Activated CD4-positive, alpha-beta T cell treated with anti-CD3 and anti-CD28 coated beads for 24 hours (primary cell): ENCODE measurements around the gene HIKESHI.
"Not testable (repeated sequence)": the region's sequence is repeated elsewhere in the genome, so short reads cannot be mapped to it uniquely, and the experiment has no call there.

Source experiments
- DNase-seq, 2 donors: peaks; one replicate each; pipeline ENCODE4 v3.0.0-alpha.2; 2020; ENCODE audit warnings: low read depth in 2 of 2

HIKESHI gene

DNA sequence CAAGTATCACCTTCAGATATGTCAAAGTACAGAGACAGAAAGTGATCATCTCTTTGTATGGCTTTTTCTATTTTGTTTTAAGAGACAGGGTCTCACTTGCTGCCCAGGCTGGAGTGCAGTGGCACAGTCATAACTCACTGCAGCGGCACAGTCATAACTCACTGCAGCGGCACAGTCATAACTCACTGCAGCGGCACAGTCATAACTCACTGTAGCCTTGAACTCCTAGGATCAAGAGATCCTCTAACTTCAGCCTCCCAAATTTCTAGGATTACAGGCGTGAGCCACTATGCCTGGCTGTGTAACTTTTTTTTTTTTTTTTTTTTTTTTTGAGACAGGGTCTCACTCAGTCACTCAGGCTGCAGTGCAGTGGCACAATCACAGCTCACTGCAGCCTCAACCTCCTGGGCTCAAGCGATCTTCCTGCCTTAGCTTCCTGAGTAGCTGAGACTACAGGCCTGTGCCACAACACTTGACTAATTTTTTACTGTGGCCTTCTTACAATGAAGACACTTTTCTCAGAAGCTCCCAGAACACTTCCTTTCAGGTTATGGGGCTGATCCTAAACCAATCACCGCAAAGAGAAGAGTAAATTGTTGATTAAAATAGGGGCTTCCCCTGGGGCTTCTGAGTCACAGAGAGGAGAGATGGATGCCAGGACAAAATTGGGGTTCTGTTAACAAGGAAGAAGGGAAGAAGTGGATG is 9.0 kb upstream of the HIKESHI start:
- DNase-seq: peak in 1 of 2 donors; percentile 30

DNA sequence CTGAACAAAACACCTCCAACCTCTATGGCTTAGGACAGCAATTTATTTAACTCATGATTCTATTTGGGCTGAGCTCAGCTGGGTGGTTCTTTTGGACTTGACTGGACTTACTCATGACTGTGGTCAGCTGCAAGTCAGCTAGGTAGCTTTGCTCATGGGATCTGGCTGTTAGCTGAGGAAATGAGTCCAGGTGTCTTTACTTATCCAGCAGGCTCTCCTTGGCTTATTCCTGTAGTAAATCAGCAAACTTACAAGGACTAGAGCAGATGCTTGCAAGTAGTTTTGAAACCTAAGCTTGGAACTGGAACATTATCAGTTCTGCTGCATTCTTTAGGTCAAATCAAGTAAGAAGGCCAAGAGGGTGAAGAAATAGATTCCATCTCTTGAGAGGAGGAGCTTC is 8.0 kb upstream of the HIKESHI start:
- DNase-seq: no peak

DNA sequence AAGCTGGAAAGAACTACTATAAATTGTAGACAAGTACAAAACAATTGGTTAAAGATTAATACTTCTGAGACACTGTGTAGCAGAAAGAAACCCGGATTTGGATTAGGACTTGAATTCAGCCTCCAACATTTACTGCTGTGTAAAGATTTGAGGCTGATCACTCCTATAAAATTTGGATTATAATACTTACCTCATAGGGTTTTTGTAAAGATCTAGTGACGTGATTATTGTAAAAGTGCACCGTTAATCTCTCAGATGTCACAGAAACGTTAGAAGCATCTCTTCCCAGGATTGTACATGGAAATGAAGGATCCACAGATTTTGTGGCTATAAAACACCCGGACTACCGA is 323 bp upstream of the HIKESHI start:
- DNase-seq: no peak

DNA sequence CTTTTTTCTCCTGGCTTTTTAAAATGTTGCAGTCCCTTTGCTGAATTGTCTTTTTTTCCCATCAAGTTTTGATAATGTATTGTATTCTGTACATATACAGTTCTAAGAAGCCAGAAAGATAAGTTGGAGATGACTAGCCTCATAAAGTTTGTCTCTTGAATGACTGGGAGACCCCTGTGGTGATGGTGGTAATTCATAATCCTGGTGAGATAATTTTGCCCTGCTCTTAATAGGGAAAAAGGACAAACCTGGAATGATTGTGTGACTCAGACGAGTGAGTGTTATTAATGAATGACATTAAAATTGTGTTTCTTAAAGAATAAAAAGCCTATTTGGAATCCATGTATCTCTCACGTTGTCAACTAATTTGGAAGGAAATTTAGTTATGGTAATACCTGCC is 1.2 kb downstream of the HIKESHI start:
- DNase-seq: no peak

DNA sequence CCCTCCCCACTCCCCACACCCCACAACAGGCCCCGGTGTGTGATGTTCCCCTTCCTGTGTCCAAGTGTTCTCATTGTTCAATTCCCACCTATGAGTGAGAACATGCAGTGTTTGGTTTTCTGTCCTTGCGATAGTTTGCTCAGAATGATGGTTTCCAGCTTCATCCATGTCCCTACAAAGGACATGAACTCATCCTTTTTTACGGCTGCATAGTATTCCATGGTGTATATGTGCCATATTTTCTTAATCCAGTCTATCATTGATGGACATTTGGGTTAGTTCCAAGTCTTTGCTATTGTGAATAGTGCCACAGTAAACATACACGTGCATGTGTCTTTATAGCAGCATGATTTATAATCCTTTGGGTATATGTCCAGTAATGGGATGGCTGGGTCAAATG is 6.7 kb downstream of the HIKESHI start:
- DNase-seq: not testable (repeated sequence)

DNA sequence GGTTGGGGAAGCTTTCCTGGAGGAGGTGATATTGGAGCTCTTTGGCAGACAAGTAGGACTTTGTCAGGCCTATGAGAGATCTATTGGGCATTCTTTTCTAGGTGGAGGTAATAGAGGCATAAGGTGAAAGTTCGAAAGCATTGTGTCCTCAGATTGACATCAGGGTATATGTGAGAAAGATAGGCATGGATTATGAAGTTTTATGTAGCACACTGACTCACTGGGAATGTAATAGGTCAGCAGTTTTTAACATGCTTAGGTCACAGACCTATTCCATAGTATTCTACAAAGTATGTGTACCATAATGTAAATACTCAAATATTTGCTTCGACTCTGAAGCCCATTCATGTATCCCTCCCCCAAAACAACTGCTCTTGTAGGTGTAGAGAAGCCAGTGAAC is 11.8 kb downstream of the HIKESHI start:
- no peak for DNase-seq

DNA sequence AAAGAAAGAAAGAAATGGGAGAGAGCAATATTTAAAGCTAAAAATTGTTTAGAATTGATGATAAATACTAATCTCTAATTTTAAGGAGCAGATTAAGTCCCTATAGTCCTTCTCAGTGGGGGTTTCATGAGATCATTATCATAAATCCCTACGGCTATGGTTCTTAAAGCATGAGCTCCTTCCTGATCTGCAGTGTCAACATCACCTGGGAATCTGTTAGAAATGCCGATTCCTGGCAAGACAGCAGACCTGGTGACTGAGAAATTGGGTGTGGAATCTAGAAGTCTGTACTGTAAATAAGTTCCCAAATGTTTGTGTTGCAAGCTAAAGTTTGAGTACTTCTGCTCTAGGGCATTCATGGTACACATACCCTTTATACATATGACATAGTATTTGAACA is 12.6 kb downstream of the HIKESHI start:
- no peak for DNase-seq

DNA sequence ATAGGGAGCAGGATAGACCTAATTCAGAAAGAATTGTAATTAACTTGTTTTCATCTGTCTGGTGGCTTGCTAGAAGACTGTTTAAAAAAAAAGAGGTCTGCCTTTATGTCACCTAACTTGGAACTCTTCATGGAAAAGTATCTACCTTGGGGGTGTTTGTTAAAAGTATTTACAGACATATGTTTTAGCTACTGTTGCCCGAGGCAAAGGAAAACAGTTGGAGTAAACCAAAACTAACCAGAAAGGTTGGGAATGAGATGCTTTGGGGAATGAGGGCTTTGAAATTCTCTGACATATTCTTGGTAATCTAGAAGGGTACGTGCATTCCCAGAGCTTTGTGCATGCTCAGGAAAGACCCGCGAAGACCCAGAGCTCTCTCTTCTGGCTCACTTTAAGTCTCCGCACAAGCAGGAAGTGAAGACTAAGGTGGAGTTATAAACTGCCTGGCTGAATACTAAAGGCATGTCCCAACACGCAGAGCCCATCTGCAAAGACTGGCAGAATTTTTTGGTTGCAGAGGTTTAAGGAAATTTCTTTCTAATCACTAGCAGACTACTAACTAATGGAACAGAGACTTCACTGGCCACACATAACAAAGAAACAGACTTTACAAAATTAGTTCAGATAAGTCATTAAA is 33.2 kb downstream of the HIKESHI start:
- no peak for DNase-seq

DNA sequence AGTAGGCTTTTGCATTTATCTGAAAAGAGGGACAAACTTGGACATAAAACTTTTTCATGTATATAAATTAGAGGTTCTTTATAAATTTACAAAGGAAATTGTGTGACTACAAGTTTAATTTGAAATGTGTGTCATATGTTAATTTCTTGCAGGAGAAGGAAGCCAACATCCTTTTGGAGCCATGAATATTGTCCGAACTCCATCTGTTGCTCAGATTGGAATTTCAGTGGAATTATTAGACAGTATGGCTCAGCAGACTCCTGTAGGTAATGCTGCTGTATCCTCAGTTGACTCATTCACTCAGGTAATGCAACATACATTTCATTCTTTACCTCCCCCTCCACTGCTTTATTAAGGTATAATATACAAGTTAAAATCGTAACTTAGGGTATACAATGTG is 35.2 kb downstream of the HIKESHI start:
- no peak for DNase-seq

DNA sequence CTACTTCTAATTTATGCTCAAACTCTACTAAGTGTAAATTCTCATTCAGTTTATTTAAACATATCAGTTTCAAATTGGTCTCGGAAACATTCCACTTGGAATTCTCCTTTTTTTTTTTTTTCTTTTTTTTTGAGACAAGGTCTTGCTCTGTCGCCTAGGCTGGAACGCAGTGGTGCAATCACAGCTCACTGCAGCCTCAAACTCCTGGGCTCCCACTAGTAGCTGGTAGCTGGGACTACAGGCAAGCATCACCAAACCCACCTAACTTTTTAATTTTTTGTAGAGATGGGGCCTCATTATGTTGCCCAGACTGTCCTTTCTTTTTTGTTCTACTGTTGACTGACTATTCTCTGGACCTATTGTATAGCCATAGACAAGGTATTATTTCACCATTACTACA is 39.3 kb downstream of the HIKESHI start:
- DNase-seq: no peak

DNA sequence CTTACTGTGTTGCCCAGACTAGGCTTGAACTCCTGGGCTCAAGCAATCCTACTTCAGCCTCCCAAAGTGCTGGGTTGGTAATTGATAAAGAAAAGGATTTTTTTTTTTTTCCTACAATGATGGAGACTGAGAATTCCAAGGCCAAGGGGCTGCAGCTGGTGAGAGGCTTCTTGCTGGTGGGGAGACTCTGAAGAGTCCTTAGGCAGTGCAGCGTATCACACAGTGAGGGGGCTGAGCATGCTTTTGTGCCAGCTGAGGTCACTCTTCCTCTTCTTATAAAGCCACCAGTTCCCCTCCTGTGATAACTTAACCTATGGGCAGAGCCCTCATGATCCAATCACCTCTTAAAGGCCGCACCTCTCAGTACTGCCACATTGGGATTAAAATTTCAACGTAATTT is 44.5 kb downstream of the HIKESHI start:
- no peak for DNase-seq

DNA sequence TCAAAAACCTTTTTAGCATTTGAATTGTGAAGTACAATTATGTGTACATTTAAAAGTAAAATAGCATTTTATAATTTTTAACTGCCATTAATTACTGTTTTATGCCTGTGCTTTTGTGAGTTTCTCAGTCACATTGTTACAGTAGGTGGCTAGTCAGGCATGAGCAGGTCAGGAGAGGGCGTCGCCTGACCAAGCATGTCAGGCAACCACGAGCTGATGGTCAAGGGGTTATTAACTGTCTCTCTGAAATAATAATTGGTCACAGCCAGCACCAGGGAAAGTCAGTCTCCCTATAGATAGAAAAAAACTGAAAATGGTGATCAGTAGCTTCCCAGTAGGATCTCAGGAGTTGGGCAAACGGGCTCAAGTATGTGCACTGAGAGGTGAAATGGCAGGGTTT is 53.2 kb downstream of the HIKESHI start:
- DNase-seq: no peak

DNA sequence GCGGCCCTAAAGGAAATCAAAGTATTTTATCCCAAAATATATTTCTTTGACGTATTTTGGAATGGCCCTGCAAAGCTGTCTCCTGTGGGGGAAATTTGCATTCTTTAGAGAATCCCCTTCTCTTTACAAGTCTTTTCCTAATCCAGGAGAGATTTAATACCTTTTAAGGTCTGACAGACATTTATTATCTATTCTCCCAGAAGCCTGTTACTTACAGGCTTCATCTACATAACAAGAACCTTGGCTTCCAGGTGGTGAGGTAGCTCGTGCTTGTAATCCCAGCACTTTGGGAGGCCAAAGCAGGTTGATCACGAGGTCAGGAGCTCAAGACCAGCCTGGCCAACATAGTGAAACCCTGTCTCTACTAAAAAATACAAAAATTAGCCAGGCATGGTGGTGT is 55.4 kb downstream of the HIKESHI start:
- DNase-seq: not testable (repeated sequence)

DNA sequence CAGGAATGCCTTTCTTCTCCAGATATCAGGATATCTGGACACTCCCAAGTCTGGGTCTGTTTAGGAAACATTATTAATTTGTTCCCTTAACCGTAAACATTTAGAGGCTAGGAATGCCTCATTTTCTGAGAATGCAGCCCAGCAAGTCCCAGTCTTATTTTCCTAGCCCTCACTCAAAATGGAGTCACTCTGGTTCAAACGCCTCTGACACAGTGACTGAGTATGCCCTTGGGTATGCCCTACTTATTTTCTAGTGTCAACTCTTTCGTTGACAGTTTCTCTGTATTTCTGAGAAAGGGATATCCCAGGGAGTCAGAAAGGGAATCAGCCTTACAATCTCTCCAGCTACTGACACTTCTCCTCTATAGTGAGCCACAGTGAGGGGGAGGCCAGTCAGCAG is 56.7 kb downstream of the HIKESHI start:
- DNase-seq: no peak

DNA sequence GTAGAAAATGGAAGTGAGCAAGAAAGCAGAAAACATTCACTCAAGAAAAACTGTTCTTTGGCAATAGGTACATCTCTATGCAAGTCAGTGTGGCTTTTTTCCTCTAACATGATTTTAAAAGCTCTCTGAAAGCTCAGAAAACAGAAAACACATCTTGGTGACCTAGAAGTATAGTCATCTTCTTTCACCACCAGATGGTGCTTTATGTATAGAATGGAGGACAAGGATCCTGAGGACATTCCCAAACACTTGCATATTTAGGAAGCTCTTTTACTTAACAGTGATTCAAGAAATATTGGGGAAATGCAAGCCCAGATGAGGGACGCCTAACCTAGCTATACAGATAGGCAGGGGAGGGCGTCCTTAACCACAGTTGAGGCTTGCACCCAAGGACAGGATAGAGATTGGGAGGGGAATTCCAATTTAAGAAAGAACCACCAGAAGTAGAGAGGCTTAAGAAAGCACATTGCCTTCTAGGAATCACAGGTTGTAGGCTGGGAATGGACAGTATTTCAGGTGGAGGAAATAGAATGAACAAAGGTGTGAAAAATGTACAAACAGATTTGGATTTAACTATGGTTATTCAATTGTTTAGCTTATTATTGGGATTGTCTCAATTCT is 58.8 kb downstream of the HIKESHI start:
- DNase-seq: no peak

DNA sequence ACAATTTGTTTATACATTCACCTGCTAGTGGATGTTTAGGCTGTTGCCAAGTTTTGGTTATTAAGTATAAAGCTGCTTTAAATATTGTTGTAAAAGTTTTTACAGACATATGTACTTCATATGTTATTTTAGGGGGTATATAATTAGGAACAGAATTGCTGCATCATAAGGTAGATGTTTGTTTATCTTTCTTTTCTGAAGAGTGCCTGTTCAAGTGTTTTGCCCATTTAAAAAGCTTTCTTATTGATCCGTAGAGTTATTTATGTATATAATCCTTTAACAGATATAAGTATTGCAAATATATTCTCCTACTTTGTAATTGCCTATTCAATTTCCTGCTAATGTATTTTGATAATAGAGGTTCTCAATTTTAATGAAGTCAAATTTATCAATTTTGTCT is 61.4 kb downstream of the HIKESHI start:
- no peak for DNase-seq

DNA sequence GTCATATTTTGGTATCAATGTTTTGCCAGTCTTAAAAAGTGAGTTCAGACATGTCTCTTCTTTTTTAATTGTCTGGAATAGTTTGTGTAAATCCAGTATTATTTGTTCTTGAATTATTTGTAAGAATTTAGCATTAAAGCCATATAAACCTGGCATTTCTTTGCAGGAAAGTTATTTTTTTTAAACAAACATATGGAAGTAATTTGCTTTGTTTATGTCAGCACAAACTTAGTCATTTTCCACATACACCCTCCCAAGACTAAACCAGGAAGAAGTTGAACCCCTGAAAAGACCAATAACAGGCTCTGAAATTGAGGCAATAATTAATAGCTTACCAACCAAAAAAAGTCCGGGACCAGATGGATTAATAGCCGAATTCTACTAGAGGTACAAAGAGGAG is 63.5 kb downstream of the HIKESHI start:
- no peak for DNase-seq

DNA sequence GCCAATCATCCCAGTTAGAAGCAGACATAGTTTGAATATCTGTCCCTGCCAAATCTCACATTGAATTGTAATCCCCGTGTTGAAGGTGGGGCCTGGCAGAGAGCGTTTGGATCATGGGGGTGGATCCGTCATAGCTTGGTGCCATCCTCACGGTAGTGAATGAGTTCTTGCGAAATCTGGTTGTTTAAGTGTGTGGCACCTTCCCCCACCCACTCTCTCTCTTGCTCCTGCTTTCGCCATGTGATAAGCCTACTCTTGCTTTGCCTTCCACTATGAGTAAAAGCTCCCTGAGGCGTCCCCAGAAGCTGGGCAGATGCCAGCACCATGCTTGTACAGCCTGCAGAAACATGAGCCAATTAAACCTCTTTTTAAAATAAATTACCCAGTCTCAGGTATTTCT is 67.6 kb downstream of the HIKESHI start:
- no peak for DNase-seq

DNA sequence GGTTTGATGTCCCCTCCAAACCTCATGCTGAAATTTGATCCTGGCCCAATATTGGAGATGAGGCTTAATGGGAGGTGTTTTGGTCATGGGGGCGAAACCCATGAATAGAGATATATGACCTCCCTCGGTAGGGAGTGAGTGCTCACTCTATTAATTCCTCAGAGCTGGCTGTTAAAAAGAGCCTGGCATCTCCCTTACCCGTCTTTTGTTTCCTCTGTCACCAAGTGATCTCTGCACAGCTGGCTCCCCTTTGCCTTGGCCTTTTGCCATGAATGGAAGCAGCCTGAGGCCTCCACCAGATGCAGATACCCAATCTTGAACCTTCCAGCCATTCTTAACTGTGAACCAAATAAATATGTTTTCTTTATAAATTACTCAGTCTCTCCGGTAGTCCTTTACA is 68.1 kb downstream of the HIKESHI start:
- no peak for DNase-seq

DNA sequence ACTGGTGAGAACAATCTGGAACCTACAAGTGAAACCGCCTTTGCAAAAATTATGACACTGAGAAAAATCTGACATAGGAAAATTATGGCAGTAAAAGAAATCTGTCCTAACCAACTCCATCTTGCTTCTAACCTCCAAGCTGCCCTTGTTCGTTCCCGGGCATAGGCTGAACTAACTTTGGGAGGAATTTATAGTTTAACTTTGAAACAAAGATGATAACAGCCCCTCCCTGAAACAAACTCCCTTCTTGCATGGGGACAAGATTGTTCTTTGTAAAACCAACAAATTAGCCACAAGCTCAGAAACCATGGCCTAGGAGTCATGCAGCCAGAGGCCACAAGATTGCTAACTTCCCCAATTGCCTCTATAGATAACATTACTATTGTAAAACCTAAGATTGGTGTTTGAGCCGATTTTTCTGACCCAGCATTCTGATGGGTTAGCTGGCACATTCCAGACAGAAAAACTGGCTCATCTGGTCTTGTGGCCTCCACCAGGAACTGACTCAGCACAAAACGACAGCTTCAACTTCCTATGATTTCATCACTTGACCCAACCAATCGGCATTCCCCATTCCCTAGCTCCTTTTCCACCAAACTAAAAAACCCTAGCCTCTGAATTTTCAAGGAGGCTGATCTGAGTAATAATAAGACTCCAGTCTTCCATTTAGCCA is 69.0 kb downstream of the HIKESHI start:
- no peak for DNase-seq

DNA sequence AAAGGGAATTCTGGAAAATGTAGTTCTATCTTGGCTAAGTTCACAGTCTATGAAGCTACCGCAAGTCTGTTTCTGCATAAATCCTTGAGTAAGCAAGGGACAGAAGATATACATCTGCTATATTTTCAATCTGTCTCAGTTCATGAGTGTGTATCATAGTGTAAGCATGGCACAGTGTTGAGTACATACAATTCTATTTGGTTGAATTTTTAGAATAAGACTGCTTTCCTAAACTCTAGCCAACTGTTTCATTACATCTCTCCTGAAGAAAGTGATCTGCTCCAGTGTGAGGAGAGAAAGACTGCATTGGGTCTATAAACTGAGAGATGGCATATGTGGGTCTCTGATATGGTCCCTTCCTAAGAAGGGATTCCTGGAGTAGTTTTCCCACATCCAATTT is 70.0 kb downstream of the HIKESHI start:
- no peak for DNase-seq

DNA sequence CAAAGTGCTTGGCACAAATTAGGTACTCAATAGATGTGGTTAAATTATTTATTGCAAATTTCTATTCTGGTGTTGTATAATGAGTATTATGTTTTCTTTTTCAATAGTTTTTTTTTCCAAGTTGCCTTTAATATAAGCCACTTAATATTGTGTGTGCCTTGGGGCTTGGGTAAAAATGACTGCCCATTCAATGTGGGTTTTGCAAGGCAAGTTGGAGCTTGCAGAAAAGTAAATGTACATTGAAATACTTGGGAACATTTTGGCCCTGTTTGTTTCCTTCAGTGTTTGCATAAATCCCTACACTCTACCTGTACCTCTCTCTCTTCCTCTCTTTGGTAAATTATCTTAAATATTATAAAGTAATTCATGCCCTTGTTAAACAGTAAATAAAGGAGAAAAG is 70.5 kb downstream of the HIKESHI start:
- no peak for DNase-seq

DNA sequence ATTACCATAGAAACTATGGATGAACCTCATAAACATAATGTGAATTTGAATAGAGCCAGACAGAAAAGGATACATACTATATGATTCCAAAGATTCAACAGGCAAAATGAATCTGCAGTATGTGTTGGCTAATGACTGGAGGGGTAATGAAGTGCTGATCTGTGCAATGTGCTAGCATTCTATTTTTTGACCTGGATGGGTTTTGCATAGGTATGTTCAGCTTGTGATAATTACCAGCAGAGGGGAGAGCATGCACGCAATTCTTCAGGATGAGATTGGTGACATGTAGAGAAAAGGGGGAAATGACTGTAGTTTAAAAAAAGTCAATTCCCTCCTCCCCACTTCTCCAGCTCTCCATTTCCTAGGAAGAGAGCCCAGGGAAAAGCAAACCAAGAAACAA is 72.0 kb downstream of the HIKESHI start:
- DNase-seq: no peak
